ENCODE measurements around the gene TBX6.

The TBX6 gene

DNA sequence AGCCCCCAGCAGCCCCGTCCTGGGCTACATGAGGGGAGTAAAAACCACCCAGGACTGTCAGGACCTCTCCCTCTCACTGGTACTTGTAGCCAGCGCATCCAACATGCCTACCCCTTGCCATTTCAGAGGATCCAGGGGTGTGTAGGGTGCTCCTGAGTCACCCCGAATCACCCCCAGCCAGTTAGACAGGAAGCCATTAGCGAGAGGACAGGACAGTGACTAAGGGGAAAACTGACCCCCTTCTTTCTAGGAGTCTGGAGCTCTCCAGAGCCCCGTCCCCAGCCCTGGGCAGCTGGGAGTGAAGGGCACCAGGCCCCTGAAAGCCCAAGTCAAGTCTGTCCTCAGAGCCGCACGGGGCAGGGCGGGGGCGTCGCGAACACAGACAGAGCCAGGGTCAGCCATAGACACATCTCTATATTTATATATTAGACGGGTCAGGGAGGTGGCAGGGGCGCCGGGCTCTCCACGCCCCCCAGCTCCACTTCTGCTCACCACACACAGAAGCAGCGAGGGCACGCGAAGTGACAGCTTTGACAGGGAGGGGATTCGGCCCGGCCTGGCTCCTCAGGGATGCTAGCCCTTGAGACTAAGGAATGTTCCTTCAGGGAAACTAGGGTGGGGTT, 22.1 kb upstream of the TBX6 start:
- no peak for DNase-seq (ENCODE audit: low spot score)

DNA sequence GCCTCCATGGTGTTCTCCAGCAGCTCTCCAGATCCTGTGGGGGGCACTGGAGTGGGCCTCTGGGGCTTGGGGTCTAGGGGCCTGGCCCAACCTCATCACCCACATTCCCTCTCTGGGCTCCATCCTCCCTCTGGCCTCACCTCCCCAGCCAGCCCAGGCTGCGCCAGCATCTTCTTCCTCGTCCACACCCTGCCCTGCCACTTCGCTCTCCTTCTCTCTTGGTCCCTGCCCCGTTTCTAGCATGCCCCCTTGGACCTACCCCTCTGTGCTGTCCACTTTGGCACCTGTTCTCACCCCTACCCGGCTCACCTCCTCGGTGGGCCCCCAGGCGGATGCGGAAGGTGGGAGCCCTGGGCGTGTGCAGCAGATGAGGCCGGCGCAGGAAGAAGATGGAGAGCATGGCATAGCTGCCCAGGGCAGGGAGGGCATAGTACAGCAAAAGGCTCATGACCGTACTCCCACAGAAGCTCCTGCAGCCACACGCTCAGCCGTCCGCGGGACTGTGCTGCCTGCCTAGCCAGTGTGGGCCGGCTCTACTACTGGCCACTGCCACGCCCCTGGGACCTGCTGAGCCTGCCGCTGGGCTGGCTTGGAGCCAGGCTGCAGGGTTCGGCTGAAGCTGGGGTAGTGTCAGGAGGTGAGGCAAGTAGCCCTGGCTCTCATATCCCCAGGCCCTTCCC, 21.4 kb upstream of the TBX6 start, which contains the start of gene GDPD3:
Gene GDPD3, minus strand, starts transcription at position 507 of the 680 bp plus-strand sequence. Its CDS starts 59 bp downstream, at position 448.
- DNase-seq (ENCODE audit: low spot score) = no peak

DNA sequence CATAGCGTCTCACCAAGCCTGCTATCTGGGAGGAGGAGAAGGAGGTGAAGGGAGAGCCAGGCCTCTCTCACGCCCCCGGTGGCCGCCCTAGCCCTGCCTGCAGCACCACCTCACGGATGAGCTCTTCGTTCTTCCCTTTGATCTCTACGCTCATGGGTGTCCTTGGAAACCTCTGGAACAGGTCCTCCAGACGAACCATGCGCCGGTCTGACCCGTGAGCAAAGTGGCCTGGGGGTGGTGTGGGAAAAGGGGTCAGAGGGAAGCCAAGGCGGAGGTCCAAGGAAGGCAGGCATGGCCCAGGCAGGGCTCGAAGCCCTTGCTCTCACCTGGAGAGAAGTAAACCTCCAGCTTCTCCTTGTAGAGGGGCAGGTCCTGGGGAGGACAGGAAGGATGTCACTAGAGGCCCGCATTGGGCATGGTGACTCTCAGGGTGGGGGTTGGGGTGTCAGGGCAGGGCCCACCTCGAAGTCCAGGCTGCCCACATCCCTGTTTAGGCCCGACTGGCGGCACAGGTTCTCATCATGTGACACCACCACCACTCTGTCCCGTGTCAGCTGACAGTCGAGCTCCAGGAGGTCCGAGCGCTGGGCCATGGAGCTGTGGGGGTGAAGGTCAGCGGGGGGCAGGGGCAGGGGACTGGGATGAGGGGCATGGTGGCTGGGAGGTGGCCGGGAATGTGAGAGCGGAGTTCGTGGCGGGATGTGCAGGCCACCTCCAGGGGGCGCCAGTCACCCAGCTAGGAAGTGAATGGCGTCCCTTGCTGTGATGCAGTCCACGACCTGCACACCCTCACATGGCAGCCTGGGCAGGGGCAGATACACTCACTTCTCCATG, 20.7 kb upstream of the TBX6 start:
- DNase-seq (ENCODE audit: low spot score) = peak; percentile 21

DNA sequence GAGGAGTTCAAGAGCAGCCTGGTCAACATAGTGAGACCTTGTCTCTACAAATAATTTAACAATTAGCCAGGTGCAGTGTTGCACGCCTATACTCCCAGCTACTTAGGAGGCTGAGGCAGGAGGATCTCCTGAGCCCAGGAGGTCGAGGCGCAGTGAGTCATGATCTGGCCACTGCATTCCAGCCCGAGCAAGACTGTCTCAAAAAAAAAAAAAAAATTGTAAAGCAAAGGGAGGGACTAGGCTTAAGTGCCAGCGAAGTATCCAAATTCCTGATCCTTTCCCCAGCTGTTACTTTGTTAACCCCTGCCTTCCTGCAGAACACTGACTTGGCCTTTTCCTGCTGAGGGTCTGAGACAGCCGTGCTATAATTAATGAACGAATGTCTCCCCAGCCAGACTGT, 18.9 kb upstream of the TBX6 start:
- DNase-seq (ENCODE audit: low spot score) = no peak

DNA sequence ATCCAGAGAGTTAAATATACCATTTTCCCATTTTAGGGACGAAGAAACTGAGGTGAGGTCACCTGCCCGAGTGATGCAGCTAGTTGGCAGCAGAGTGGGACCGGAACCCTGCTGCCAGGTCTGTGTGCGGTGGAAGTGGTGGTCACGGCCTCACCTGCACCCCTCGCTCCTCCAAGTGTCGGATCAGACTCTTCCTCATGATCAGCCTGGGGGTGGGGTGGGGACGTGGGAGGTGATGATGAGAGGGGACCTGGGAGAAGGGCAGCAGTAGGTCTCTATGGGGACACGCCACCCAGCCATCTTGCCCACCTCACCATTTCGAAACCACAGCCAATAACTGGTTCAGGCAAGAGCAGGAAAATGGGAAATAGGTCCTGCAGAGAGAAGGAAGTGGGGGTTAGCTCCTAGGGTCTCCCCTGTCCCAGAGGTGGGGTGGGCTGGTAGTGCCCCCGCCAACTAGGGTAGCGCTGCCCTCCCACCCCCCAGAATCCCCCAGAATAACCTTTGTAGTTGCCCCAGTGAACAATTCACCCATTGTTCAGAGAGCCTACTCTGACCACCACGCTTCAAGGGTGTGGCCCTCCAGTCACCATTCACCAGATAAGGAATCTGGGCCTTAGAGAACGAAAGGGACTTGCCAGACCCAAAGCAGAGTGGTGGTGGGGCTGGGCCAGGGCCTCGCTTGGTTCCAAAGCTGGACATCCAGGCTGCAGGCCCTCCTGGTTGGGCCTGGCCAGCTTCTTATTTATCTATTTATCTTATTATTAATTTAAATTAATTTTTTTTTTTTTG, 16.5 kb upstream of the TBX6 start:
- DNase-seq (ENCODE audit: low spot score) = no peak

DNA sequence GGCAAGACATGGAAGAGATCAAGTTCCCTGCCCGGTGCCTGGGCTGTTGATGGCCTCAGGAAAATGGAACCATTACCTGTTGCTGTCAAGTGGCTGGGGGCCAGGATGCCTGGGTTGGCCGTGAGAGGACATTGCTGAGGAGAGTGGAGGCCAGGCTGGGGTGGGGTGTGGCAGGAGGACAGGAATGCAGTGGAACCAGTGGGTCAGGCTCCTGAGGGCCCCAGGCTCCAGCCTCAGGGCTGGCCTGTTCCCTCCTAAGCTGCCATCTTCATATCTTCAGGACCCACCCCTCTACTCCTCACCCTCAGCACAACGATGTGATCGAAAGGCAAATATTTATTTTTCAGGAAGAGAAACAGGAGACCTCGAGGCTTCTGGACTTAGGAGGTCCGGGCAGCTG, 12.8 kb upstream of the TBX6 start:
- DNase-seq (ENCODE audit: low spot score) = no peak

DNA sequence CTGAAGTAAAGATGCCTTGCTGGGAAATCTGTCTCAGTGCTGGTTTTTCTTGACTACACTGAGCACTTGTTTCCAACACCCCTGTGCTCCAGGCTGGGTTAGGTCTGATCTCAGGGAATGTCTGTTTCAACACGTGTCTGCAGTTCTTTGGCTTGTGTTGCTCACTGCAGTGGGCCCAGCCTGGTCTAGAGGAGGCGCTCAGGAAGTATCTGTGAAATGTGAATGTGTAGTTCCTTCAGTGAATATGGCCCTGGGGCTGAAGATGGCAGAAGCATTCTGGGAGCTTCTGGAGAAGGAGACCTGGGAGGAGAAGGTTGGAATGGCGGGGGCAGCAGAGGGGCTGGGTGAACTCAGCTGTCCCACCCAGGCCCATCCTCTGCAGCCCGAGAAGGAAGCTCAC, 12.4 kb upstream of the TBX6 start:
- DNase-seq (ENCODE audit: low spot score) = no peak

DNA sequence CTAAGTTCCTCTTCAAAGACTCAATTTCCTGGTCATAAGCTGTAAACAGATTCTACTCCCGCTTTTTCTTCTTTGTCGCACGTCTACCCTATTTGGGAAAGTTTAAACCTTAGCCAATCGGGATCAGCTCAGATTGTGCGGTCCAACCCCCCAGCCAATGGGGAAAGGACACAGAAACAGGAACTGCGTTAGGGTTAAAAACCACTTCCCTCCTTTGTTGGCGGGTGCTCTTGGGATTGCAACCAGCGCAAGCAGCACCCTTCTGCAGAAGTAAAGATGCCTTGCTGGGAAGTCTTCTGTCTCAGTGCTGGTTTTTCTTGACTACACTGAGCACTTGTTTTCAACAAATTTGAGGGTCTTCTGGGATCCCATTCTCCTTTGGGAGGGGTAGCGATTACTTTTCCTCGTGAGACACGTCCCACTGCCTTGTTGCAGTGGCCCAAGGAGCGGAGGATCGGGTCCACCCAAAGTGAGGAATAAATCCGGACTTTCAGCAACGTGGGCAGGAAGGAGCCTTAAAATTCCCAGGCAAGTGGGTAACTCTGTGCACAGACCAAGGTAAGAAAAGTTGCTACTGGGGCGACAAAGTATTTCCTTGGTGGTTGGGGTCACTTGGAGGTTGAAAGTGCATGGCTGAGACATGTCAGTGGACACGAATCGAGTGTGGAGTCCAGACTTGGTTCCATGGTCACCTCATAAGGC, 5.3 kb upstream of the TBX6 start:
- no peak for DNase-seq (ENCODE audit: low spot score)

DNA sequence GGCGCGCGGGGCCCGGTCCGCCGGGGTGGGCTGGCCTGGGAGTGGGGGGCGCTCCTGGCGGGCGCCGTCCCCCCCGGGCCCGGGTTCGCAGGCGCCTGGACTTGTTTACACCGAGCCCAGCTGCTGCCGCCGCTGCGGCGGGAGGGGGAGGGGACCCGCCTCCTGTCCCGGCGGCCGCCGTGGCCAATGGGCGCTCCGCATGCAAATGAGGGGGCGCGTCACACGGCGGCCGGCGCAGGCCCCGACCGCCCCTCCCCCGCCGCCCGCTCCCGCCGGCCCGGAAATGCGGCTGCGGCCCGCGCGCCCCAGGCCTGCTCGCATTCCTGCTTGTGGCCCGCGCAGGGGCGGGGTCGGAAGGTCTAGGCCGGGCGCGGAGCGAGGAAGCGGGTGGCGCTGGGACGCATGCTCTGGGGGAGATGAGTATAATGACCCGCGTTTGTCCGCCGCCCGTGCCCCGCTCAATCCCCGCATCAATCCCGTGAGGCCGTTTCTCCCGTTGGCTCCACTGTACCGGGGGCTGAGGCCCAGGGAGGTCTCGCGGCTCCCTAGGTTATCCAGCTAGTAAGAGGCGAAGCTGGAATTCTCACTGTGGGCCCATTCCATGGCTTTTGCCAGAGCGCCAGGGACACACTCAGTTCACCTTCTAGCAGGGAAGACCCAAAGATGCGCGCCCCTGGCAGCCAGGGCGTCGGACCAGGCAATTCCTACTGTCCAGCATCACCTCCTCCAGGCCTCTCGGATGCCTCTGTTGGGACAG, 4.6 kb upstream of the TBX6 start, which contains the start of gene YPEL3:
Gene YPEL3, minus strand, starts transcription at position 109 of the 757 bp plus-strand sequence. CDS start 731 bp downstream, outside the sequence.
- peak; percentile 84 for DNase-seq (ENCODE audit: low spot score)

DNA sequence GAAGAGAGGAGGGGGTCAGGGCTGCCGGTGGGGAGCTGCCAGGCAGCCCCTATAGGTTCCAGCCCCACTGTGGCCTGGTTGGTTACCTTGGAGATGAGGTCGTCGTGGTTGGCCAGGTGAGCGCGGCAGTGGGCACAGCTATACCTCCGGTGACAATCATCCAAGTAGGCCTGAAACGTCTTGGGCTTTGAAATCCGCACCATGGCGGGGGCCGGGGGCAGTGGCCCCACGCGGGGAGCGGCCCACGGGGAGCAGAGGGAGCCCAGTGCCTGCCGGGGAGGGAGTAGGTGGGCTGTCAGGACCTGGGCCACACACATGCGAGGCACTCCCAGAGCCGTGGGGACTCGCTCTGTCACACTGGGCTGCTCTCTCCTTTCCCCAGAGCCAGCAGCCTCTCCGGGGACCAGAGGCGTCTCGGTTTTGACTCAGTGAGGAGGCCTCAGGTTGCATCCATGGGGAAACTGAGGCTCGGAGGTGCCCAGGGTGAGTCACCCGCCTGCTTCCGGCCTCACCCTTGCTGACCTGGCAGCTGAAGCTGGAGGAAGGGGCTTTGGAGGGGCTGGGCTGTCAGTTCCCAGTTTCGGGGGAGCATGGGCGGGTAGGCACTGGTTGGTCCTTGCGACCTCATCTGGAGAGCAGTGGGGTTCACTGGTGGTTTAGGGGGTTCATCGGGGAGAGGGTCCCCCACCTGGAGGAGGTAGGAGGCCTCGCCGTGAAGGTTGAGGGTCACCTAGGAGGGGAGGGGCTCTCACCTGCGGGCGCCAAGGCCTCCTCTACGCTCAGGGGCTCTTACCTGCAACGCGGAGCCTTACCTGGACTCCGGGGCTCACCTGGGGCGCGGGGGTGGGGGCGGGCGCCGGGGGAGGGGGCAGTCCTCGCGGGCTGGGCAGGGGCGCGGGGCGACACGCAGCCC, 3.7 kb upstream of the TBX6 start:
- no peak for DNase-seq (ENCODE audit: low spot score)

DNA sequence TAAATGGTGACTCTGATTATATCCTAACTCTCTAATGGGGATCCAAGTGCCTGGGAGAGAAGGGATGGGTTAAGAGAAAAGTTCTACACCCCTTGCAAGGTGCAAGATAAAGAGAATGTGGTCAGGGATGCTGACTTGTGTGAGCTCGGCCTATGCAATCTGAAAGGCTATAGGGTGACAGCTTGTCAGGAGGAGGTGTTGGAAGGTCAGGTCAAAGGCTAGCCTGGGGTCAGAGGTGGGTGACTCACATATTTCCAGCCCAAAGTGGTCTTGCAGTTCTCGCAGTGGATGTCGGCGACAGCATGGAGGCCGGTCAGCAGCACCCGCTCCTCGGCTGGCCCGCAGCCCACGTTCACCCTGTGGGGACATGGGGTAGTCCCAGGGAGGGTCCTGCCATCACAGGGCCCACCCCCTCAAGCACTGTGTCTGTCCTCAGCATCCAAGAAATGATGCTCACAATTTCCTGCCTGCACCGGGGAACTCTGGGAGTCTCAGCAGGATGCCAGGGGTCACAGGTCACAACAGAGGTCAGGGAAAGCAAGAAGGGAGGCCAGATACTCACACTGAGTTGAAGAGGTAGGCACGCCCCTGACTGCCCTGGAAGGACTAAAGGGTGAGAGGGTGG, 2.9 kb upstream of the TBX6 start:
- no peak for DNase-seq (ENCODE audit: low spot score)

DNA sequence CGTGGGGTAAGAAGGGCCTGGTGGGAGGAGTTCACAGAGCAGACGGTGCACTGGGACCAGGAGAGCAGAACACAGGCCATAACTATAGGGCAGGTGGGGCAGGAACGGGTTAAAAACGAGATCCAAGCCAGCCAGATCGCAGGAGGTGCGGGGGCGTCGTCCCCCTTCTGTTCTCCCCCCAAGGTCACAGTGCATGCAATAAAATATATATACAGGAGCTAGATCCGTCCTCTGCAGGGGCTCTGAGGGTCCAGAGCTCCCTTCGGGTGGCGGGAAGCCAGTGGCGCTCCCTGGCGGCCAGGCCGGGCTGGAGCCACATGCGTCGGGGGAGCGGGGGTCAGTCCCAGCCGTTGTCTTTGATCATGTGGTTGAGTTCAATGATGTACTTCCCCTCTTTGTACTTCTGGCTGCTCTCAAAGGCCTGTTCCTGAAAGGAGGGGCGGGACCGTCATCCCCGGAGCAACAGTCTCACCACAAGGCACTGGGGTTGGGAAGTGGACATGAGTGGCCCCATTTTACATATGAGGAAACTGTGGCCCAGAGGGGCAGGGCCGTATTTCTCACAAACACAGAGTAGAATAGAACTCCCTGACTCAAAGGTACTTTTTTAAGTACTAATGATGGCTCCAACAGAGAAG, 768 bp upstream of the TBX6 start:
- DNase-seq (ENCODE audit: low spot score) = peak; percentile 93

DNA sequence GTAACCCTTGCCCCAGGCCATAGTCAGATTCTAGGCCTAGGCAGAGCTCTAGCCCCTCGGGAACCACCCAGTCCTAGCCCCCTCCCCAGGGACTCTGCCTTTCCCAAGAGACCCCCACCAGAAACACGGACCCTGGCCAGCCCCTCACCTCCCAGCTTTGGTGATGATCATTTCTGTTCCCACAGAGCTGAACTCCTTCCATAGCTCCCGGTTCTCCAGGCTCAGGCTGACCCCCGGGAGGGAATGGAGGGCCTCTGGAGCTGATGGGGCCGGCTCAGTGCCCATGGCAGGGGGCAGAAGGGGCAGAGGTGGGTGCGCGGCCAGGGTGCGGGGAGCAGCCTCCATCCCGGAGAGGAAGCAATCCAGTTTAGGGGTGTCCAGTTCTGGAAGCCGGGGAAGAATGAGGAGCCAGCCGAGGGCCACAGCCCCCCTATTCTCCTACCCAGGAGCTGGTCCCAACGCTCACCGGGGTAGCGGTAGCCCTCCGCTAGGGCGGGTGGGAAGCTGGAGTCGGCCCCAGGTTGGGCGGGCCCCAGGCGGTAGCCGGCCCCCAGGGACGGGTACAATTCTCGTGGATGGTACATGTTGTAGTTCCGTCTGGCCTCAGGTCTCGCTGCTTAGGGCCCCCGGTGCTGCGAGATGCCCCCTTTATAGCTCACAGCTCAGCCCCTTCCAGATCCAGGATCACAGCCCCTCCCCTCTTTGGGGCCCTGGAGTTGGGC, 953 bp downstream of the TBX6 start:
- no peak for DNase-seq (ENCODE audit: low spot score)

DNA sequence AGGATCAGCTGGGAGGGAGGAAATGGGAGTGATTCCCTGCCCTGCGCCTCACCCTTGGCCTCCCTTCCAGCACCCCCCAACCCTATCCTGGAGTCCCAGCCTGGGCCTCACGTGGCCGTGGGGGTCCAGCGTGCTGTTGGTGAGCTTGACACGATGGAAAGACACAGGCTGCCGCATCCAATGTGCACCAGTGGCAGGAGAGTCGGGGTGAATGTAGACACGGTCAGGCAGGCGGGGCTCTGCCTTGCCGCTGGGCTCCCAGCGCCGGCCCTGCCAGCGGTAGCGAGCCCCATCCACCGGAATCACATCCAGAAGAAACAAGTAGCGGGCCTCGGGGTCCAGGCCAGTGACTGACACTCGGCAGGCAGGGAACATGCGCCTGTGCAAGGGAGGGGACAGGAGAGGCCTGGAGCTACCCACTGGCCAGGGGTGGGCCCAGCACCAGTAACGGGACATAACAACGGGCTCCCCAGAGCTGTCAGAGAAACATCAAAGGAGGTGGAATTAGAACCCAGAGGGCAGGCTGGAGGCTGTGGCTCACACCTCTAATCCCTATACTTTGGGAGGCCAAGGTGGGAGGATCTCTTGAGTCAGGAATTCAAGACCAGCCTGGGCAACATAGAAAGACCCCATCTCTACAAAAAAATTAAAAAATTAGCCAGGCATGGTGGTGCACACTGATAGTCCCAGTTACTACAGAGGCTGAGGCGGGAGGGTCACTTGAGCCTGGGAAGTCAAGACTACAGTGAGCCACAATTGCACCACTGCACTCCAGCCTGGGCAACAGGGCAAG, 2.7 kb downstream of the TBX6 start:
- DNase-seq (ENCODE audit: low spot score) = no peak

DNA sequence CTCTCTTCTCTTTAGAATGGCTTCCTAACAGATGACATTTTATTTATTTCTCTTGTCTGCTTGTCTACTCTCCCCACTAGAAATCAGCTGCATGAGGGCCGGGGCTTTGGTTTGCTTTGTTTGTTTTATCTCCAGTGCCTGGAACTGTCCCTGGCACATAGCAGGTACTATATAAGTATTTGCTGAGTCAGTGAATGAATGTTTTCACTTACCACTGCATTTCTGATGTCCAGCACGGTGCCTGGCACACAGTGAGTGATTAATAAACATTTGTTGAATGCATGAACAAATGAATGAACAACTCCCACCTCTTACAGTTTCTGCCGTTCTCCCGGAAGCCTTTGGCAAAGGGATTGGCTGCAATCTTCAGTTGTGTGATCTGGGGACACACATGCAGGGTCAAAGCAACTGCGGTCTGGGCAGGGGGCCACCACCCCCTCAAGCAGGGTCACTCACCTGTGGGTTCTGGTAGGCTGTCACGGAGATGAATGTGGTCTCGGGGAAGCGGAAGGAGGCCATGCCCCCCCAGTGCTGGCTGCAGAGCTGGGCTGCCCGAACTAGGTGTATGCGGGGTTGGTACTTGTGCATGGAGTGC, 3.4 kb downstream of the TBX6 start:
- no peak for DNase-seq (ENCODE audit: low spot score)

DNA sequence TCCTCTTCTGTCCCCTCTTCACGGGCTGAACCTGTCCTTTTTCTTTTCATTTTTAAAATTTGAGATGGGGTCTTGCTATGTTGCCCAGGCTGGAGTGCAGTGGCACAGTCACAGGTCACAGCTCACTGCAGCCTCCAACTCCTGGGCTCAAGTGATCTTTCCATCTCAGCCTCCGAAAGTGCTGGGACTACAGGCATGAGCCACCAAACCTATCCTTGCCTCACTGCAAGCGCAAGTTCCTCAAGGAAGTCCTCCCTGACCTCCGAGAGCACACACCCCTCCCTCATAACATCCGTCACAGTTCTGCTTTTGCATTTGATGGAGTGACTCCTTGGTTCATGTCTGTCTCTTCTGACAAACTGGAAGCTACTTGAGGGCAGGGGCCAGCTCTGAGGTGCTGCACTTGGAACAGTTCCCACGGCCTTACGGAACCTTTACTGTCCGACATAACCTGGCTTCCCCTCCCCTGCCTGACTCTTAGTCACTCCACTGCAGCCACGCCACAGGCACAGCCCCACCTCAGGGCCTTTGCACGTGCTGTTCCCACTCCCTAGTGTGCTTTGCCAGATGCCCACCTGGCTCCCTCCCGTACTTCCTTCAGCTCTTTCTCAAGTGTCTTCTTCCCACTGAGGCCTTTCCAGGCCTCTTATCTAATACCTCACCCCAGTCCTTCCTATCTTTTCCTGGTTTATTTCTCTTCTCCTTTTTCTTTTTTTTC, 4.4 kb downstream of the TBX6 start:
- DNase-seq (ENCODE audit: low spot score) = no peak

All from kidney capillary endothelial cell (primary cell).